Brain microvascular endothelial cell (primary cell): ENCODE measurements around the gene CLIC2.

Experiments
- DNase-seq: peaks from one replicate; pipeline ENCODE4 v3.0.0-alpha.2; 2020
- H3K27ac ChIP-seq: fragments of 250-450 bp; sonication (Bioruptor Pico); 2 replicates; pipeline ENCODE4 v1.5.1; 2020; ENCODE audit warnings: mild to moderate bottlenecking, moderate library complexity
- H3K27me3 ChIP-seq: fragments of 250-450 bp; sonication (Bioruptor Pico); replicated peaks from 2 replicates; pipeline ENCODE4 v1.5.1; 2020; ENCODE audit warnings: mild to moderate bottlenecking
- H3K36me3 ChIP-seq: fragments of 250-450 bp; sonication (Bioruptor Pico); replicated peaks from 2 replicates; pipeline ENCODE4 v1.5.1; 2020; ENCODE audit warnings: mild to moderate bottlenecking
- H3K4me3 ChIP-seq: 2 replicates; pipeline ENCODE4 v1.5.1; 2011; ENCODE audit warnings: low read depth, mild to moderate bottlenecking, control low read depth, low read length, moderate library complexity
- CTCF ChIP-seq: IDR thresholded peaks from 2 replicates; pipeline ENCODE4 v1.5.1; 2011; ENCODE audit warnings: low read depth, mild to moderate bottlenecking, moderate library complexity, low read length, control low read depth, inconsistent platforms; ENCODE audit errors: missing control alignments
- in situ Hi-C: cut with HindIII; loops from 2 replicates; pipeline ENCODE4 v1.10.0; 2017; ENCODE audit warnings: low sequenced_read_pairs, low pct_ligation_motif_present

Gene CLIC2

GRCh38 chrX:155262970-155263754 lies 71.3 kb downstream of the CLIC2 start:
- no peaks in the 10 kb centered on the region for H3K27me3 ChIP-seq
- H3K4me3 ChIP-seq = no peak overlapping the region
- TF ChIP-seq CTCF = no peak
- in situ Hi-C loops = no loop called here
- no peak overlapping the region for H3K27ac ChIP-seq
- no peaks in the 10 kb centered on the region for H3K36me3 ChIP-seq
- DNase-seq = no peak

DNA sequence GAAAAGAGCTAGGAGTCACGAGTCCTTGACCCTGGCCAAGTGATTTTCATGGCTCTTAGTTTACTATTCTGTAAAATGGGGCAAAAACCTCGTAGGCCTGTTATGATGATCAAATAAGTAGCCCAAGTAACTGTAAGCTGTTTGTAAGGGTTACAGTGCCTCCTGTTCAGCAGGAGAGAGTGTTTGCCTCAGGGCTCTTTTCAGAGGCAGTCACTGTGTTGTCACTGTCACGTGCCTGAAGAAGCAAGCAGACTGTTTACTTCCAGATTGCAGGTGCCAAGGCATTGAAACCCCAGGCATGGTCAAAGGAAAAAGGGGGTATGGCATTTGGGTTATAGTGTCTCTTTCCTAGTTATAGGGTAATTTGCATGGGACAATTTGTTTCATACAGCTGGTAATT lies 74.7 kb downstream of the CLIC2 start:
- in situ Hi-C loops = no loop called here
- Histone ChIP-seq H3K27ac (no peak overlapping the region), H3K36me3 (no peaks in the 10 kb centered on the region), H3K27me3 (no peaks in the 10 kb centered on the region), H3K4me3 (no peak overlapping the region)
- no peak for DNase-seq
- TF ChIP-seq CTCF = no peak

- Histone ChIP-seq H3K27me3 (no peaks in the 10 kb centered on the region), H3K27ac (no peak overlapping the region), H3K4me3 (no peak overlapping the region), H3K36me3 (no peaks in the 10 kb centered on the region)
- DNase-seq = no peak
- in situ Hi-C loops = no loop called here
- no peak for TF ChIP-seq CTCF
Measured at GRCh38 chrX:155251391-155251790, 83.0 kb downstream of the CLIC2 start.

DNA sequence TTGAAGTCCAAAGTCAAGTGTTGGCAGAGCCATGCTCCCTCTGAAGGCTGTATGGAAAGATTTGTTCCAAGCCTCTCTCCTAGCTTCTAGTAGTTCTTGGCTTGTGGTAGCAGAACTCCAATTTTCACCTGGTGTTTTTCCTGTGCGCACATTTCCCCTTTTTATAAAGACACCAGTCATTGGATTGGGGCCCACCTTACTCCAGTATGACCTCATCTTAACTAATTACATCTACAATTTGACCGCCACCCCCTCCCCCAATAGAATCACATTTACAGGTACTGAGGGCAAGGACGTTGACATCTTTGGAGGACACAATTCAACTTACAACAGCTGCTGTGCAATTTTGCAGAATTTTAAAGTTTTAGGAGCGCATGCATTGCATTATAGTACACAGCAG lies 86.9 kb downstream of the CLIC2 start:
- Histone ChIP-seq H3K27me3 (no peaks in the 10 kb centered on the region), H3K27ac (no peak overlapping the region), H3K4me3 (no peak overlapping the region), H3K36me3 (no peaks in the 10 kb centered on the region)
- no peak for TF ChIP-seq CTCF
- in situ Hi-C loops = no loop called here
- DNase-seq = no peak

- Histone ChIP-seq H3K27me3 (no peaks in the 10 kb centered on the region), H3K36me3 (no peaks in the 10 kb centered on the region), H3K27ac (no peak overlapping the region), H3K4me3 (no peak overlapping the region)
- no peak for TF ChIP-seq CTCF
- DNase-seq = no peak
- in situ Hi-C loops = no loop called here
Measured at GRCh38 chrX:155246748-155247147, 87.7 kb downstream of the CLIC2 start.

DNA sequence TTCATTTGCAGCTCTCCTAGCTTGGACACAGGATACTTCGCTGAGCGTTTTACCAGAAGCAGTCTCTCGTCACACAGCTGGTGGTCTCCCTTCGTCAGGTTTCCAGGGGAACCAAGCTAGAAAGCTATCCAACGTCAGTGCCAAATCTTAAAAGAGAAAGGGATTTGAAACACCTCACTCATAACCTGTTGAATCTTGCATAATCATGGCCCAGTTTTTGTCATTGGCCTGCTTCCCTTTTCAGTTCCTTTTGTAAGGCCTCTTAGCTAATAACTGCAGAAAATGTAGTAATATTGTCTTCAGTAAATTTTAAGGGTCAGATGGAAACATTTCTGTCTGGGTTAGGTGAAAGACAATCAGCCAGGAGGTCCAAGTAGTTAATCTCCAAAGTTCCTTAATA lies 92.1 kb downstream of the CLIC2 start:
- peaks cover 3% of the 10 kb centered on the region for H3K36me3 ChIP-seq
- TF ChIP-seq CTCF = no peak
- in situ Hi-C loops = no loop called here
- no peak overlapping the region for H3K4me3 ChIP-seq
- H3K27ac ChIP-seq = no peak overlapping the region
- H3K27me3 ChIP-seq = no peaks in the 10 kb centered on the region
- no peak for DNase-seq
